Measurements from ENCODE around the gene PDCD1. TPM values are rescaled to one million over a fixed set of nuclear protein-coding genes. Genes with fewer than 3 reads are reported as not detected.

PDCD1 gene
- total RNA-seq, 1 donor from 2014 or later = not detected

GRCh38 chr2:241860184-241861078 lies 1.7 kb upstream of the PDCD1 start:
- Mint-ChIP-seq H3K4me3 (ENCODE audit: unreplicated experiment) (no peak overlapping the region), H3K36me3 (ENCODE audit: low read depth) (no peaks in the 10 kb centered on the region), H3K27ac (ENCODE audit: unreplicated experiment) (no peak overlapping the region), H3K9me3 (ENCODE audit: low read depth) (no peaks in the 10 kb centered on the region), H3K4me1 (ENCODE audit: low read depth) (no peaks in the 10 kb centered on the region), H3K27me3 (ENCODE audit: low read depth) (peaks cover 17% of the 10 kb centered on the region)
- peak; percentile 74 for DNase-seq (ENCODE audit: low spot score)
- TF ChIP-seq, protein P1, sequence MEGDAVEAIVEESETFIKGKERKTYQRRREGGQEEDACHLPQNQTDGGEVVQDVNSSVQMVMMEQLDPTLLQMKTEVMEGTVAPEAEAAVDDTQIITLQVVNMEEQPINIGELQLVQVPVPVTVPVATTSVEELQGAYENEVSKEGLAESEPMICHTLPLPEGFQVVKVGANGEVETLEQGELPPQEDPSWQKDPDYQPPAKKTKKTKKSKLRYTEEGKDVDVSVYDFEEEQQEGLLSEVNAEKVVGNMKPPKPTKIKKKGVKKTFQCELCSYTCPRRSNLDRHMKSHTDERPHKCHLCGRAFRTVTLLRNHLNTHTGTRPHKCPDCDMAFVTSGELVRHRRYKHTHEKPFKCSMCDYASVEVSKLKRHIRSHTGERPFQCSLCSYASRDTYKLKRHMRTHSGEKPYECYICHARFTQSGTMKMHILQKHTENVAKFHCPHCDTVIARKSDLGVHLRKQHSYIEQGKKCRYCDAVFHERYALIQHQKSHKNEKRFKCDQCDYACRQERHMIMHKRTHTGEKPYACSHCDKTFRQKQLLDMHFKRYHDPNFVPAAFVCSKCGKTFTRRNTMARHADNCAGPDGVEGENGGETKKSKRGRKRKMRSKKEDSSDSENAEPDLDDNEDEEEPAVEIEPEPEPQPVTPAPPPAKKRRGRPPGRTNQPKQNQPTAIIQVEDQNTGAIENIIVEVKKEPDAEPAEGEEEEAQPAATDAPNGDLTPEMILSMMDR (IDR thresholded peaks at IDR 0.05) = no peak

GRCh38 chr2:241859436-241860183 lies 916 bp upstream of the PDCD1 start:
- Mint-ChIP-seq H3K27ac (ENCODE audit: unreplicated experiment) (no peak overlapping the region), H3K36me3 (ENCODE audit: low read depth) (no peaks in the 10 kb centered on the region), H3K27me3 (ENCODE audit: low read depth) (peaks cover 8% of the 10 kb centered on the region)

DNA sequence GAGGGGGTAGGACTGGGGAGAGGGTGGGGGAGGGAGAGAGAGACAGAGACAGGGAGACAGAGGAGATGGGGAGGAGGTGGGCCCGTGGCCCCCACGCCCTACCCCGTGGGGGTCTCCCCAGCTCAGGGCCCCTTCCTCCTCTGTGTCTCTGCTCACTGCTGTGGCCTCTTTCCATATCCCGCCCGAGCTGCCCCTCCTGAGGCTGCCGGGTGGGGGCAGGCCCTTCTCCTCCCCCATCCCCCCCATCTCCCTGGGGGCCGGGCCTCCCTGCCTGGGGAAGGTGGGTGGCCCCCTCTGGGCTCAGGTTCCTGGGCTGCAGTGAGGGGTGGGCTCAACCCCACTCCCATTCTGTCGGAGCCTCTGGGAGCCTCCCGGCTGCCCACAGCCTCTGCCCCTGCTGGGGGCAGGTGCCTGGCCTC lies 332 bp upstream of the PDCD1 start:
- Mint-ChIP-seq H3K4me1 (ENCODE audit: low read depth) (peaks cover 9% of the 10 kb centered on the region), H3K27ac (ENCODE audit: unreplicated experiment) (no peak overlapping the region), H3K9me3 (ENCODE audit: low read depth) (no peaks in the 10 kb centered on the region), H3K36me3 (ENCODE audit: low read depth) (no peaks in the 10 kb centered on the region), H3K27me3 (ENCODE audit: low read depth) (peaks cover 2% of the 10 kb centered on the region), H3K4me3 (ENCODE audit: unreplicated experiment) (no peak overlapping the region)
- TF ChIP-seq, protein P1 (IDR thresholded peaks at IDR 0.05) = no peak
- DNase-seq (ENCODE audit: low spot score) = peak; percentile 69

More at GRCh38 chr2:241859436-241860183, 916 bp upstream of the PDCD1 start:
- Mint-ChIP-seq H3K4me1 (ENCODE audit: low read depth) (peaks cover 3% of the 10 kb centered on the region), H3K9me3 (ENCODE audit: low read depth) (no peaks in the 10 kb centered on the region), H3K4me3 (ENCODE audit: unreplicated experiment) (no peak overlapping the region)
- DNase-seq (ENCODE audit: low spot score) = peak; percentile 63
- TF ChIP-seq, protein P1 (IDR thresholded peaks at IDR 0.05) = peak; percentile 37

- Mint-ChIP-seq H3K27me3 (ENCODE audit: low read depth) (peaks cover 2% of the 10 kb centered on the region), H3K4me1 (ENCODE audit: low read depth) (peaks cover 18% of the 10 kb centered on the region), H3K36me3 (ENCODE audit: low read depth) (no peaks in the 10 kb centered on the region), H3K27ac (ENCODE audit: unreplicated experiment) (no peak overlapping the region), H3K9me3 (ENCODE audit: low read depth) (no peaks in the 10 kb centered on the region), H3K4me3 (ENCODE audit: unreplicated experiment) (no peak overlapping the region)
- peak; percentile 84 for DNase-seq (ENCODE audit: low spot score)
- TF ChIP-seq, protein P1 (IDR thresholded peaks at IDR 0.05) = no peak
These were observed 1.0 kb downstream of the PDCD1 start for GRCh38 chr2:241857572-241858121.

- Mint-ChIP-seq H3K27me3 (ENCODE audit: low read depth) (peaks cover 2% of the 10 kb centered on the region), H3K36me3 (ENCODE audit: low read depth) (no peaks in the 10 kb centered on the region), H3K27ac (ENCODE audit: unreplicated experiment) (no peak overlapping the region), H3K9me3 (ENCODE audit: low read depth) (no peaks in the 10 kb centered on the region), H3K4me3 (ENCODE audit: unreplicated experiment) (no peak overlapping the region), H3K4me1 (ENCODE audit: low read depth) (peaks cover 18% of the 10 kb centered on the region)
- DNase-seq (ENCODE audit: low spot score) = peak; percentile 89
- TF ChIP-seq, protein P1 (IDR thresholded peaks at IDR 0.05) = no peak
These were observed 1.6 kb downstream of the PDCD1 start for GRCh38 chr2:241857041-241857541.

All from chondrocyte (in vitro differentiated cells).